Muscle layer of duodenum (tissue), 2 donors: ENCODE results near the gene UBN2.
A peak's percentile ranks its signal among the peaks of the same experiment; 100 is the strongest.

Experiments used
- H3K27ac ChIP-seq: one replicate; pipeline ENCODE4 v1.7.0; 2013; ENCODE audit warnings: mild to moderate bottlenecking, low read length
- H3K27me3 ChIP-seq: one replicate; pipeline ENCODE4 v1.7.0; 2013; ENCODE audit warnings: low read depth, mild to moderate bottlenecking, control low read depth, low read length
- H3K36me3 ChIP-seq, 2 donors: one replicate each; pipeline ENCODE4 v1.7.0; 2013; ENCODE audit warnings: low read length in 2 of 2, control low read depth in 1 of 2, mild to moderate bottlenecking in 1 of 2; ENCODE audit not compliant: insufficient read depth in 2 of 2, control insufficient read depth in 1 of 2
- H3K4me1 ChIP-seq, 2 donors: one replicate each; pipeline ENCODE4 v1.7.0; 2013; ENCODE audit warnings: low read length in 2 of 2, mild to moderate bottlenecking in 2 of 2, control low read depth in 1 of 2, moderate library complexity in 1 of 2; ENCODE audit not compliant: insufficient read depth in 2 of 2, control insufficient read depth in 1 of 2
- H3K4me3 ChIP-seq, 2 donors: one replicate each; pipeline ENCODE4 v1.7.0; 2013; ENCODE audit warnings: low read length in 2 of 2, low read depth in 1 of 2, mild to moderate bottlenecking in 1 of 2
- H3K9me3 ChIP-seq, 2 donors: one replicate each; pipeline ENCODE4 v1.7.0; 2013; ENCODE audit warnings: low read length in 2 of 2, control low read depth in 1 of 2, mild to moderate bottlenecking in 1 of 2; ENCODE audit not compliant: control insufficient read depth in 1 of 2
- donor health status: healthy.

Gene UBN2

DNA sequence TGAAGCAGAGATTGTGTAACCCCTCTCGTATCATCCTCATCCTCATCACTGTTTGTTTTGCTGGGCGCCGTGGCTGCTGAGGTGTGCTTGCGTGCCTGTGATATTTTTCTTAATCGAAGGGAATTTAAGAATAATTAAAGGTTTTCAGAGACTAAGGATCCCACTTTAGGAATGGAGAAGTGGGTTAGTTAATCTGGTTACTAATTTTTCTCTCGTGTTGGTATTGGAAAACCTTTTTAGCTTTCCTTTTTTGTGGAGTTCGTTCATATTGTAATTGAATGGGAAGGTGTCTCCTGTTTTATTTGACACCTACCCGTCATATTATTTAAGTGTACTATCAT, 1.3 kb downstream of the UBN2 start:
- peaks cover 0 to 12% of the 10 kb centered on the region in 2 donors for H3K36me3 ChIP-seq
- H3K4me1 ChIP-seq = peaks cover 0 to 13% of the 10 kb centered on the region in 2 donors
- no peak overlapping the region for H3K27ac ChIP-seq
- H3K4me3 ChIP-seq = peak overlapping the region; percentile 66 to 92
- H3K27me3 ChIP-seq = no peaks in the 10 kb centered on the region
- H3K9me3 ChIP-seq = no peaks in the 10 kb centered on the region

DNA sequence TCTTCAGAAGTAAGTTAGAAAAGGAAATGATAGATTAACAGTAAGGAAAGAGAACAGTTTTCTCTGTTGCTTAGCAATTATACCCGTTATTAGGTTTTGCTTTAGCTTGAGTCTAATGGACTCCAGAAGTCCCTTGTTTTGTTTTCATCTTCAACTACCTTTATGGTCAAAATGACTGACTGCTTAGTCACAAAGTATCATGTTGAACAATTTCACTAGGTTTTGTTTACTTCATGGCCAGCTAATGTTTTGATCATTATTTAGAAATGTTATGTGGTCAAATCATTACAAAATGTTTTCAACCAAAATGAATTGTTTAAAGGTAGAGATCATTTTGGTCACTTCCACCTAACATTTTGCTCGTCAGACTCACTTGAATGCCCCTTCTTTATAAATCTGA, 1.9 kb downstream of the UBN2 start:
- Histone ChIP-seq H3K27me3 (no peaks in the 10 kb centered on the region), H3K4me1 (peaks cover 0 to 13% of the 10 kb centered on the region in 2 donors), H3K9me3 (no peaks in the 10 kb centered on the region), H3K36me3 (peaks cover 5 to 18% of the 10 kb centered on the region in 2 donors), H3K27ac (no peak overlapping the region), H3K4me3 (peak overlapping the region in 1 of 2 donors; percentile 92)

DNA sequence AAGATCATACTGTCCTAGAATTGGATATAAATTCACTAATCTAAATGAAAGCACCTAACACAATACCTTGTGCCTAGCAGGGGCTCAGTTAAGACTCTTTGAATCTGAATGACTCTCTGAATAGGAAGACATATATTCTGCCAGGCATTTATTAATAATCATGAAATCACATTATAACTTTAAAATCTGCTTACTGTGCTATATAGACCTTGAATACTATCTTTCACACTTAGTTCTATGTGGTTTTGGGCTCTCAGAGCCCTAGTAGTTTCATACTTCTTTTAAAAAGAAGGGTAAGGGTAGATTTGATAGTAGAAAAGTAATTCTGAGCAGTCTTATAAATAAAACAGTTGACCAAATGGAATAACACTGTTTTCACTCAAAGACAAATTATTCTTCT, 10.2 kb downstream of the UBN2 start:
- Histone ChIP-seq H3K4me3 (no peak overlapping the region), H3K9me3 (no peaks in the 10 kb centered on the region), H3K4me1 (no peaks in the 10 kb centered on the region), H3K36me3 (peaks cover 34 to 42% of the 10 kb centered on the region in 2 donors), H3K27ac (no peak overlapping the region), H3K27me3 (no peaks in the 10 kb centered on the region)

DNA sequence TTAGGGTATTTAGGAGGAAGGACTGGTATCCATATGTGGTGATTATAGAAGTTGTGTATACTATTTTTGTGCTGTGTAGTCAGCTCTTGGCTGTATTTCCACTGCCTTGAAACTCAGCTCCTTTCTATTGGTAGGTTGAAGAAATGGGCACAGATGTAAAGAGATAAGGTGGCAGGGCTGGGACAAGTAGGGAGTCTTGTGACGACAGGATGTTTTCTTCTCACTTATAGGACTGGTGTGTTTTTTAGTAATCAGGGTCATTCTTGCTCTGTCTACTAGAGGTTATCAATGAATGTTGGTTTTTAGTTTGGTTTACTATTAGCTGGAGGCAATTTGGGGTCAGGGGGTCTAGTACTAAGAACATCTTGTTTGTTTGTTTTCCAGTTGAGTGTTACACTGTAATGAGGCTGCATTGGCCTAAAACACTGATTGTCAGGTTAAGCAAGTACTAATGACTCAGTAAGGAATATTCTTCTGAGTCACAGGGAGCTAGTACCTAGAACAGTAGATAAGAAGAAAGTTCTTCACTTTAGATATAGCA, 11.8 kb downstream of the UBN2 start:
- Histone ChIP-seq H3K9me3 (no peaks in the 10 kb centered on the region), H3K4me1 (no peaks in the 10 kb centered on the region), H3K4me3 (no peak overlapping the region), H3K27ac (no peak overlapping the region), H3K36me3 (peaks cover 30 to 36% of the 10 kb centered on the region in 2 donors), H3K27me3 (no peaks in the 10 kb centered on the region)

DNA sequence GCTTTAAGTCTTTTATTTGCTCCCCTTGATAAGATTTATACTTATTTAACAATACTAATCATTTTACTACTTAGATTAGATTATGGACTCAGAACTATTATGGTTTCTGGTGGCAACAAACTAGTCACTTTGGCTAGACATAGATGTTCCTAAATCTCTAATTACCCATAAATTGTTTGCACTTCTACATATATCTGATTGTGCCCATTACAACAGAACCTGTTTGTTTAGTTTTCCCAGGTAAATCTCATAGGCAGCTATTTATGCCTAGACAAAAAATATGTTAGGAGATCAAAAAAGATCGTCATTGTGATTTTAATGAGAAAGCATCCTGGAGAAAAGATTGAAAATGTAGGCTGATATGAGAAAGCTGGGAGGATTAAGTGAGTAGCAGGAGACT, 14.4 kb downstream of the UBN2 start:
- no peaks in the 10 kb centered on the region for H3K9me3 ChIP-seq
- H3K27me3 ChIP-seq = no peaks in the 10 kb centered on the region
- no peaks in the 10 kb centered on the region for H3K4me1 ChIP-seq
- no peak overlapping the region for H3K27ac ChIP-seq
- H3K4me3 ChIP-seq = no peak overlapping the region
- H3K36me3 ChIP-seq = peaks cover 19 to 36% of the 10 kb centered on the region in 2 donors

DNA sequence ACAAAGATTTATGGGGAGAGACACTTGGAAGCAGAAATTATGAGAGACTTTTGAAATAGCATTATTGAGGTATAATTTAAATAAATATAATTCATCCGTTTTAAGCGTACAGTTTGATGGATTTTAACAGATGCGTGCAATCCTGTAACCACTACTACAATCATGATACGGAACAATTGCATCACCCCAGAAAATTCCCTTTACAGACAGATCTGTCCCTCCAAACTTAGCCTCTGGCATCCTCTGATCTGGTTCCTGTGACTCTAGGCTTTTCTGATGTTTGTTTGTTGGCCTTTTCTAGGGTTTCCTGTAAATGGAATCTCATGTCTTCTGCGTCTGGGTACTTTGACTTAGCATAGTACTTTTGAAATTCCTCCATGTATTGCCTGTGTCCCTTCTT, 15.5 kb downstream of the UBN2 start:
- Histone ChIP-seq H3K9me3 (no peaks in the 10 kb centered on the region), H3K4me1 (no peaks in the 10 kb centered on the region), H3K4me3 (no peak overlapping the region), H3K27ac (no peak overlapping the region), H3K36me3 (peaks cover 13 to 36% of the 10 kb centered on the region in 2 donors), H3K27me3 (no peaks in the 10 kb centered on the region)

DNA sequence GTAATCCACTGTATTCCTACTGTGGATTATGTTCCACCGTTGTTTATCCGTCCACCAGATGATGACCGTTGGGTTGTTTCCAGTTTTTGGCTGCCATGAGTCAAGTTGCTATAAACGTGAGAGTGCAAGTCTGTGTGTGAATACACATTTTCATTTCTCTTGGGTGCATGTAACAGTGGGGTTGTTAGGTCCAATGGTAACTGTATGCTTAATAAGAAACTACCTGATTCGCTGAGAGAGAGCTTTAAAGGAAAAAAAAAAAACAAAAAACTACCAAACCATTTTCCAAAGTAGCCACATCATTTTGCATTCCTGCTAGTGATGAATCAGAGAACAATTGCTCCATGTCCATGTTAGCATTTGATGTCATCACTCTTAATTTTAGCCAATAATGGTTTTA, 15.9 kb downstream of the UBN2 start:
- H3K4me3 ChIP-seq = no peak overlapping the region
- H3K27me3 ChIP-seq = no peaks in the 10 kb centered on the region
- H3K36me3 ChIP-seq = peaks cover 15 to 40% of the 10 kb centered on the region in 2 donors
- no peaks in the 10 kb centered on the region for H3K9me3 ChIP-seq
- no peak overlapping the region for H3K27ac ChIP-seq
- H3K4me1 ChIP-seq = no peaks in the 10 kb centered on the region

DNA sequence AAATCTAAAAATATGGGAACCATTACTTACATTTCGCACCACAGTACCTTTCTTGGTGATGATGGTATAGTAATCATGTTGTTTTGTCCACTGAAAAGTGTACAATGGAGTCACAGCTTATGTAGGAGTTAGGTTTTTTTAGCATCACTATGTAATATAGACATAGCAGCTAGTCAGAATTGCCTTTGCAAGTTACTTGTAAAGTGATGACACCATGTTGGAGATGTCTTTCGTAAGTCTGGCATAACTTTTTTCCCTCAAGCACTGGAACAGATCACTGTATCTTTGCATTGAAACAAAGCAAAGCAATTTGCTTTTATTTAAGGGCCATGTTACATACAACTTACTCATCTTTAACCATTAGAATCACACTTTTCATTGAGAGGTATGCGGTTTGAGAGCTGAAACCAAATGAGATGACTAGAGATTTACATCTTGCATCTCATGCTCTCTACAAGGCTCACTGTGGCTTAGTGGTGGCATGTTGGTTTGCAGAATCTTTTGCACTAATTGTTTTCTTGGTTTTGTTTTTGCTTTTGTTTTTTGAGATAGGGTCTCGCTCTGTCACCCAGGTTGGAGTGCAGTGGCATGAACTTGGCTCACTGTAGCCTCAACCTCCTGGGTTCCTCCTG, 18.3 kb downstream of the UBN2 start:
- peaks cover 22 to 53% of the 10 kb centered on the region in 2 donors for H3K36me3 ChIP-seq
- no peaks in the 10 kb centered on the region for H3K9me3 ChIP-seq
- no peaks in the 10 kb centered on the region for H3K27me3 ChIP-seq
- H3K27ac ChIP-seq = no peak overlapping the region
- H3K4me3 ChIP-seq = no peak overlapping the region
- no peaks in the 10 kb centered on the region for H3K4me1 ChIP-seq

DNA sequence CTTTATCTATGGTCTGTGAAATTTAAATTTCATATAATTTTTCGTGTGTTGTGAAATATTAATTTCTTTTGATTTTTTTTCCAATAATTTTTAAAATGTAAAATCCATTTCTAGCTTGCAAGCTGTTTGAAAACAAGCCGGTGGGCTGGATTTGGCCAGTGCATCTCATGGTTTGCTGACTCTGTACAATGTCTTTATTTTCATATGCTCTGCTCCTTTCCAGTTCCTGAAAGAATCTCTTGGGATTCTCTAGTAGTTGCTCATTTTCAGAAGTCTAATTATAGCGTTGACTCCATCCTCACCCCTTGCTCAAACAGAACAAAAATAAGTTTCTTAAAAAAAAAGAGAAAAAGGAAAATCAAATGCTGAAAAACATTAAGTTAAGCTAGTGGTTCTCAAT, 21.4 kb downstream of the UBN2 start:
- Histone ChIP-seq H3K27ac (no peak overlapping the region), H3K4me1 (no peaks in the 10 kb centered on the region), H3K4me3 (no peak overlapping the region), H3K36me3 (peaks cover 30 to 41% of the 10 kb centered on the region in 2 donors), H3K27me3 (no peaks in the 10 kb centered on the region), H3K9me3 (no peaks in the 10 kb centered on the region)

DNA sequence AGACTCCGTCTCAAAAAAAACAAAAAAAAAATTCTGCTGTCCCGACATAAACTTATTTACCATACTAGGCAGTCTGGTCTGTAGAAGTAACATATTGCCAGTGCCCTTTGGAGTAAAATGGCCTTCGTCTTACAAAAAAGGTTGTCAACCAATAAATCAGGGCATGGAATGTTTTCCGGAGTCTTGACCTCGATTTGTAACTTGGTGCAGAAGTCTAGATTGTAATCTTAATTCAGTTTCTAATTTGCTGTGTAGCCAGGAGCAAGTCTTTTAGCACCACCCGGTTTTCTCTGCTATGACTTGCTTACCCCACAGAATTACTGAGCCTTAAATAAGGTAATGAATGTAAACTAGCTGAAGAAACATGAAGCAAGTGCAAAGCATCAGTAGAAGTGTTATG, 23.2 kb downstream of the UBN2 start:
- H3K4me1 ChIP-seq = no peaks in the 10 kb centered on the region

DNA sequence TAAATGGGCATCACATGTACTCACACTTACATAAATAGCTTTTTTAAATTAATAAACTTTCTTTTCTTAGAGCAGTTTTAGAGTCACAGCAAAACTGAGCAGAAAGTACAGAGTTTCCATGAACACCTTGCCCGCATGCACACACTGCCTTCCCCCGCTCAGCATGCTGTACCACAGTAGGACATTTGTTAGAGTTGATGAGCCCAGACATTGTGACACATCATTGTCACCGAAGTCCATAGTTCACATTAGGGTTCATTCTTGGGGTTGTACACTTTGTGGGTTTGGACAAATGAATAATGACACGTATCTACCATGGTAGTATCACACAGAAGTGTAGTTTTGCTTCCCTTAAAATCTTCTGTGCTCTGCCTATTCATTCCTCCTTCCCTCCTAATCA, 23.7 kb downstream of the UBN2 start:
- H3K4me3 ChIP-seq = no peak overlapping the region
- H3K27ac ChIP-seq = no peak overlapping the region
- H3K36me3 ChIP-seq = peaks cover 41 to 43% of the 10 kb centered on the region in 2 donors
- no peaks in the 10 kb centered on the region for H3K9me3 ChIP-seq
- no peaks in the 10 kb centered on the region for H3K27me3 ChIP-seq
- no peaks in the 10 kb centered on the region for H3K4me1 ChIP-seq

More for the DNA sequence above, 23.2 kb downstream of the UBN2 start:
- Histone ChIP-seq H3K27me3 (no peaks in the 10 kb centered on the region), H3K4me3 (no peak overlapping the region), H3K9me3 (no peaks in the 10 kb centered on the region), H3K36me3 (peaks cover 40 to 41% of the 10 kb centered on the region in 2 donors), H3K27ac (no peak overlapping the region)

DNA sequence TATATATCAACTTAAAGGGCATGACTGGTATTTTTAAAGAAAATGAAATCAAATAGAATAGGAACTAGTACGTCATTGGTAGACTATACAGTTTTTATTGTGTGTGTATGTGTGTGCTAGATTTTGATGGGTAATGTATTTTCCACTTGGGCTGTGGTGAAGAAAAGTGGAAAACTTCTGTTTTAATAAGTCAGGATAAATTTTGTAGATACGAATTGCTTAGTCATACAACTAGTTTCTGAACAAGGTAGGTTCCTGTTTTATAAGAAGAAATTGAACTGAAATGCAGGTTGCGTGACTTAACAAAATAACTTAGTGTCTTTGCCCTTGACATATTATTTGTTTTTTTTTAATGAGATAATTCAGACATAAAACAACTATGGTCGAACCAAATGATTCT, 24.3 kb downstream of the UBN2 start:
- Histone ChIP-seq H3K36me3 (peaks cover 41 to 43% of the 10 kb centered on the region in 2 donors), H3K27ac (no peak overlapping the region)

More for the DNA sequence above, 24.3 kb downstream of the UBN2 start:
- Histone ChIP-seq H3K4me3 (no peak overlapping the region), H3K4me1 (no peaks in the 10 kb centered on the region), H3K27me3 (no peaks in the 10 kb centered on the region), H3K9me3 (no peaks in the 10 kb centered on the region)
